OCI-LY7 (cell line): ENCODE measurements around the gene TMEM217.

ENCODE experiments used
- CTCF ChIP-seq: fragments of 200-600 bp; sonication (generic); conservative IDR thresholded peaks from 2 replicates; pipeline ENCODE4 v1.5.1; 2014; ENCODE audit warnings: mild to moderate bottlenecking, antibody characterized with exemption, low read length, moderate library complexity, mixed read lengths
- EZH2phosphoT487 ChIP-seq: fragments of 200-600 bp; sonication (generic); IDR thresholded peaks from 2 replicates; pipeline ENCODE4 v1.6.1; 2018; ENCODE audit warnings: low read depth, borderline replicate concordance, mild to moderate bottlenecking, mixed run types, antibody characterized with exemption, low read length, moderate library complexity, mixed read lengths

GRCh38 chr6:37283671-37284151 is 25.8 kb upstream of the TMEM217 start:
- TF ChIP-seq CTCF, result no peak
- TF ChIP-seq EZH2phosphoT487, result no peak
